Measurements from ENCODE around the gene PCDHGB5. TPM values are rescaled to one million over a fixed set of nuclear protein-coding genes. Genes with fewer than 3 reads are reported as not detected.
"Not testable (repeated sequence)": the region's sequence is repeated elsewhere in the genome, so short reads cannot be mapped to it uniquely, and the experiment has no call there.

The PCDHGB5 gene
- total and polyA plus RNA-seq, 2 donors: 1.1 to 1.6 TPM

DNA sequence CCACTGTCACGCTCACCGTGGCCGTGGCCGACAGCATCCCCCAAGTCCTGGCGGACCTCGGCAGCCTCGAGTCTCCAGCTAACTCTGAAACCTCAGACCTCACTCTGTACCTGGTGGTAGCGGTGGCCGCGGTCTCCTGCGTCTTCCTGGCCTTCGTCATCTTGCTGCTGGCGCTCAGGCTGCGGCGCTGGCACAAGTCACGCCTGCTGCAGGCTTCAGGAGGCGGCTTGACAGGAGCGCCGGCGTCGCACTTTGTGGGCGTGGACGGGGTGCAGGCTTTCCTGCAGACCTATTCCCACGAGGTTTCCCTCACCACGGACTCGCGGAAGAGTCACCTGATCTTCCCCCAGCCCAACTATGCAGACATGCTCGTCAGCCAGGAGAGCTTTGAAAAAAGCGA, 35.0 kb downstream of the PCDHGB5 start:
- WGBS: 39% methylated on average over 29 of the region's 29 CpGs
- not testable (repeated sequence) for H3K4me1 ChIP-seq (ENCODE audit: control insufficient read depth in 2 of 2, insufficient read depth in 2 of 2, low read length in 2 of 2); H3K4me3 ChIP-seq (ENCODE audit: low read length in 2 of 2); H3K36me3 ChIP-seq (ENCODE audit: control insufficient read depth in 2 of 2, insufficient read depth in 2 of 2, low read length in 1 of 2); DNase-seq (ENCODE audit: low read depth in 6 of 9, low spot score in 9 of 9); H3K27ac ChIP-seq (ENCODE audit: low read depth in 1 of 2, low read length in 1 of 2)
- Histone ChIP-seq H3K27me3 (ENCODE audit: control insufficient read depth in 2 of 2, insufficient read depth in 1 of 2, low read length in 1 of 2) (peaks cover 16 to 59% of the 10 kb centered on the region in 2 donors), H3K9me3 (ENCODE audit: control insufficient read depth in 2 of 2, insufficient read depth in 1 of 2, low read length in 1 of 2) (peaks cover 15 to 25% of the 10 kb centered on the region in 2 donors)

- Histone ChIP-seq H3K27ac (ENCODE audit: low read depth in 1 of 2, low read length in 1 of 2) (no peak overlapping the region), H3K4me1 (ENCODE audit: control insufficient read depth in 2 of 2, insufficient read depth in 2 of 2, low read length in 2 of 2) (no peaks in the 10 kb centered on the region), H3K9me3 (ENCODE audit: control insufficient read depth in 2 of 2, insufficient read depth in 1 of 2, low read length in 1 of 2) (peaks cover 14 to 21% of the 10 kb centered on the region in 2 donors), H3K36me3 (ENCODE audit: control insufficient read depth in 2 of 2, insufficient read depth in 2 of 2, low read length in 1 of 2) (no peaks in the 10 kb centered on the region), H3K27me3 (ENCODE audit: control insufficient read depth in 2 of 2, insufficient read depth in 1 of 2, low read length in 1 of 2) (peaks cover 16 to 46% of the 10 kb centered on the region in 2 donors), H3K4me3 (ENCODE audit: low read length in 2 of 2) (no peak overlapping the region)
- WGBS: 88% methylated on average over 2 of the region's 2 CpGs
- DNase-seq (ENCODE audit: low read depth in 6 of 9, low spot score in 9 of 9): no peak
Observed at GRCh38 chr5:141434006-141434405, 36.3 kb downstream of the PCDHGB5 start.

DNA sequence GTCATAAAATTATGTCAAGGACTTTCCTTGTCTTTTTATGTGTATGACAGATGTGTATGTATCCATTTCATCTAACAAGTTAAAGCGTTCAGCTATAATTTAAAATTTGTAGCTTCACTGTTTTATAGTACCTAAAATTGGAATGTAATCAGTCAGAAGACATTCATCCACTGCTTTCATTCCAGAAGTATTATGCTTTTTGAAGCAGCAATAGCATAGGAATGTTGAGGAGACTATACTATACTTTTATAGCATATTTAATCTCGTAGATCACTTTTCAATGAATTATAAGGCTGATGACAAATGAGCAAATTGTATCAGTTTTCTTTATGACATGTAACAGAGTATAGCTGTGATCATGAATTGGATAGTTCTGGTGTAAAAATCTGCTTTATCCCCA, 39.5 kb downstream of the PCDHGB5 start:
- WGBS: 94% methylated on average over 2 of the region's 2 CpGs
- DNase-seq (ENCODE audit: low read depth in 6 of 9, low spot score in 9 of 9): no peak
- H3K36me3 ChIP-seq (ENCODE audit: control insufficient read depth in 2 of 2, insufficient read depth in 2 of 2, low read length in 1 of 2): no peaks in the 10 kb centered on the region
- H3K9me3 ChIP-seq (ENCODE audit: control insufficient read depth in 2 of 2, insufficient read depth in 1 of 2, low read length in 1 of 2): peaks cover 3 to 9% of the 10 kb centered on the region in 2 donors
- no peak overlapping the region for H3K4me3 ChIP-seq (ENCODE audit: low read length in 2 of 2)
- H3K27me3 ChIP-seq (ENCODE audit: control insufficient read depth in 2 of 2, insufficient read depth in 1 of 2, low read length in 1 of 2): peaks cover 0 to 27% of the 10 kb centered on the region in 2 donors
- no peaks in the 10 kb centered on the region for H3K4me1 ChIP-seq (ENCODE audit: control insufficient read depth in 2 of 2, insufficient read depth in 2 of 2, low read length in 2 of 2)
- H3K27ac ChIP-seq (ENCODE audit: low read depth in 1 of 2, low read length in 1 of 2): no peak overlapping the region

GRCh38 chr5:141439411-141440141, 41.8 kb downstream of the PCDHGB5 start:
- DNase-seq (ENCODE audit: low read depth in 6 of 9, low spot score in 9 of 9): no peak
- no peak overlapping the region for H3K4me3 ChIP-seq (ENCODE audit: low read length in 2 of 2)
- 79% methylated on average over 10 of the region's 10 CpGs for WGBS
- H3K27ac ChIP-seq (ENCODE audit: low read depth in 1 of 2, low read length in 1 of 2): no peak overlapping the region
- H3K36me3 ChIP-seq (ENCODE audit: control insufficient read depth in 2 of 2, insufficient read depth in 2 of 2, low read length in 1 of 2): no peaks in the 10 kb centered on the region
- peaks cover 0 to 8% of the 10 kb centered on the region in 2 donors for H3K9me3 ChIP-seq (ENCODE audit: control insufficient read depth in 2 of 2, insufficient read depth in 1 of 2, low read length in 1 of 2)
- H3K27me3 ChIP-seq (ENCODE audit: control insufficient read depth in 2 of 2, insufficient read depth in 1 of 2, low read length in 1 of 2): peaks cover 0 to 11% of the 10 kb centered on the region in 2 donors
- H3K4me1 ChIP-seq (ENCODE audit: control insufficient read depth in 2 of 2, insufficient read depth in 2 of 2, low read length in 2 of 2): no peaks in the 10 kb centered on the region

DNA sequence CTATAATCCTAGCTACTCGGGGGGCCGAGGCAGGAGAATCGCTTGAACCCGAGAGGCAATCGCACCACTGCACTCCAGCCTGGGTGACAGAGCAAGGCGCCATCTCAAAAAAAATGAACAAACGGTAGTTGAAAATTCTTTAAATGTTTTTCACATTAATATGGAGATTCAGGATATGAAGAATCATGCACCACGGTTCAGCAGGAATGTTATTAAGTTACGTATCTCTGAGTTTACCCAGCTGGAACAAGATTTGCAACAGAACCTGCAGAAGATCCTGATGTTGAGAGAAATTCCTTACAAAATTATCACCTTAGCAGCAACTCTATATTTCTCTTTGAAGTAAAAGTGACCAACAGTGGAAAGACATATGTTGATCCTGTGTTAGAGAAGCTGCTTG, 42.6 kb downstream of the PCDHGB5 start:
- no peaks in the 10 kb centered on the region for H3K4me1 ChIP-seq (ENCODE audit: control insufficient read depth in 2 of 2, insufficient read depth in 2 of 2, low read length in 2 of 2)
- H3K9me3 ChIP-seq (ENCODE audit: control insufficient read depth in 2 of 2, insufficient read depth in 1 of 2, low read length in 1 of 2): peaks cover 0 to 8% of the 10 kb centered on the region in 2 donors
- no peak for DNase-seq (ENCODE audit: low read depth in 6 of 9, low spot score in 9 of 9)
- H3K27ac ChIP-seq (ENCODE audit: low read depth in 1 of 2, low read length in 1 of 2): no peak overlapping the region
- peaks cover 0 to 11% of the 10 kb centered on the region in 2 donors for H3K27me3 ChIP-seq (ENCODE audit: control insufficient read depth in 2 of 2, insufficient read depth in 1 of 2, low read length in 1 of 2)
- H3K4me3 ChIP-seq (ENCODE audit: low read length in 2 of 2): no peak overlapping the region
- no peaks in the 10 kb centered on the region for H3K36me3 ChIP-seq (ENCODE audit: control insufficient read depth in 2 of 2, insufficient read depth in 2 of 2, low read length in 1 of 2)
- 96% methylated on average over 9 of the region's 9 CpGs for WGBS

- no peak overlapping the region for H3K4me3 ChIP-seq (ENCODE audit: low read length in 2 of 2)
- DNase-seq (ENCODE audit: low read depth in 6 of 9, low spot score in 9 of 9): no peak
- WGBS: 67% methylated on average over 50 of the region's 50 CpGs
- peaks cover 0 to 11% of the 10 kb centered on the region in 2 donors for H3K27me3 ChIP-seq (ENCODE audit: control insufficient read depth in 2 of 2, insufficient read depth in 1 of 2, low read length in 1 of 2)
- H3K27ac ChIP-seq (ENCODE audit: low read depth in 1 of 2, low read length in 1 of 2): no peak overlapping the region
- no peaks in the 10 kb centered on the region for H3K4me1 ChIP-seq (ENCODE audit: control insufficient read depth in 2 of 2, insufficient read depth in 2 of 2, low read length in 2 of 2)
- H3K9me3 ChIP-seq (ENCODE audit: control insufficient read depth in 2 of 2, insufficient read depth in 1 of 2, low read length in 1 of 2): peaks cover 0 to 8% of the 10 kb centered on the region in 2 donors
- no peaks in the 10 kb centered on the region for H3K36me3 ChIP-seq (ENCODE audit: control insufficient read depth in 2 of 2, insufficient read depth in 2 of 2, low read length in 1 of 2)
Observed at GRCh38 chr5:141441571-141442170, 43.9 kb downstream of the PCDHGB5 start.

Other genes starting within 250 kb of the PCDHGB5 start
Only the 30 nearest of the 37 such genes appear.
- 0.19 TPM for gene PCDHB9, start 210.8 kb upstream of the PCDHGB5 start, total RNA-seq
- gene PCDHB9, start 210.8 kb upstream of the PCDHGB5 start, polyA plus RNA-seq: 0.16 TPM
- gene PCDHB10, start 205.6 kb upstream of the PCDHGB5 start, total RNA-seq: 0.19 TPM
- gene PCDHB10, start 205.6 kb upstream of the PCDHGB5 start, polyA plus RNA-seq: 0.23 TPM
- 0.24 TPM for gene PCDHB11, start 198.3 kb upstream of the PCDHGB5 start, total RNA-seq
- gene PCDHB11, start 198.3 kb upstream of the PCDHGB5 start, polyA plus RNA-seq: 0.37 TPM
- 0.19 TPM for gene PCDHB12, start 189.2 kb upstream of the PCDHGB5 start, total RNA-seq
- gene PCDHB12, start 189.2 kb upstream of the PCDHGB5 start, polyA plus RNA-seq: 0.18 TPM
- gene PCDHB13, start 184.0 kb upstream of the PCDHGB5 start, total RNA-seq: 0.14 TPM
- gene PCDHB13, start 184.0 kb upstream of the PCDHGB5 start, polyA plus RNA-seq: 0.27 TPM
- gene PCDHB14, start 174.6 kb upstream of the PCDHGB5 start, total RNA-seq: 0.38 TPM
- 0.87 TPM for gene PCDHB14, start 174.6 kb upstream of the PCDHGB5 start, polyA plus RNA-seq
- gene PCDHB15, start 152.6 kb upstream of the PCDHGB5 start, total RNA-seq: 0.33 TPM
- 0.66 TPM for gene PCDHB15, start 152.6 kb upstream of the PCDHGB5 start, polyA plus RNA-seq
- gene SLC25A2, start 93.9 kb upstream of the PCDHGB5 start, total RNA-seq: 0.09 TPM
- gene SLC25A2, start 93.9 kb upstream of the PCDHGB5 start, polyA plus RNA-seq: 0.16 TPM
- gene TAF7, start 77.2 kb upstream of the PCDHGB5 start, total RNA-seq: 138 TPM
- gene TAF7, start 77.2 kb upstream of the PCDHGB5 start, polyA plus RNA-seq: 174 TPM
- 0.09 TPM for gene PCDHGA1, start 67.4 kb upstream of the PCDHGB5 start, total RNA-seq
- 0.16 TPM for gene PCDHGA1, start 67.4 kb upstream of the PCDHGB5 start, polyA plus RNA-seq
- 0.19 TPM for gene PCDHGA2, start 59.2 kb upstream of the PCDHGB5 start, total RNA-seq
- 0.46 TPM for gene PCDHGA2, start 59.2 kb upstream of the PCDHGB5 start, polyA plus RNA-seq
- 0.19 TPM for gene PCDHGA3, start 54.1 kb upstream of the PCDHGB5 start, total RNA-seq
- 0.11 TPM for gene PCDHGA3, start 54.1 kb upstream of the PCDHGB5 start, polyA plus RNA-seq
- 0.14 TPM for gene PCDHGB1, start 47.8 kb upstream of the PCDHGB5 start, total RNA-seq
- 0.11 TPM for gene PCDHGB1, start 47.8 kb upstream of the PCDHGB5 start, polyA plus RNA-seq
- gene PCDHGA4, start 42.9 kb upstream of the PCDHGB5 start, total RNA-seq: 0.19 TPM
- gene PCDHGA4, start 42.9 kb upstream of the PCDHGB5 start, polyA plus RNA-seq: 0.11 TPM
- gene PCDHGB2, start 38.0 kb upstream of the PCDHGB5 start, total RNA-seq: 0.28 TPM
- 0.21 TPM for gene PCDHGB2, start 38.0 kb upstream of the PCDHGB5 start, polyA plus RNA-seq
- 0.19 TPM for gene PCDHGA5, start 33.8 kb upstream of the PCDHGB5 start, total RNA-seq
- gene PCDHGA5, start 33.8 kb upstream of the PCDHGB5 start, polyA plus RNA-seq: 0.18 TPM
- 0.33 TPM for gene PCDHGB3, start 27.7 kb upstream of the PCDHGB5 start, total RNA-seq
- gene PCDHGB3, start 27.7 kb upstream of the PCDHGB5 start, polyA plus RNA-seq: 0.14 TPM
- 0.47 TPM for gene PCDHGA6, start 24.1 kb upstream of the PCDHGB5 start, total RNA-seq
- 1.2 TPM for gene PCDHGA6, start 24.1 kb upstream of the PCDHGB5 start, polyA plus RNA-seq
- gene PCDHGA7, start 15.2 kb upstream of the PCDHGB5 start, total RNA-seq: 0.28 TPM
- 0.46 TPM for gene PCDHGA7, start 15.2 kb upstream of the PCDHGB5 start, polyA plus RNA-seq
- 1.0 TPM for gene PCDHGB4, start 10.2 kb upstream of the PCDHGB5 start, total RNA-seq
- 1.6 TPM for gene PCDHGB4, start 10.2 kb upstream of the PCDHGB5 start, polyA plus RNA-seq
- 0.19 TPM for gene PCDHGA8, start 5.3 kb upstream of the PCDHGB5 start, total RNA-seq
- gene PCDHGA8, start 5.3 kb upstream of the PCDHGB5 start, polyA plus RNA-seq: 0.18 TPM
- 0.66 TPM for gene PCDHGA9, start 4.8 kb downstream of the PCDHGB5 start, total RNA-seq
- gene PCDHGA9, start 4.8 kb downstream of the PCDHGB5 start, polyA plus RNA-seq: 0.75 TPM
- gene PCDHGB6, start 10.1 kb downstream of the PCDHGB5 start, total RNA-seq: 0.61 TPM
- gene PCDHGB6, start 10.1 kb downstream of the PCDHGB5 start, polyA plus RNA-seq: 1.1 TPM
- 0.61 TPM for gene PCDHGA10, start 15.0 kb downstream of the PCDHGB5 start, total RNA-seq
- gene PCDHGA10, start 15.0 kb downstream of the PCDHGB5 start, polyA plus RNA-seq: 0.87 TPM
- gene PCDHGB7, start 19.7 kb downstream of the PCDHGB5 start, total RNA-seq: 0.85 TPM
- gene PCDHGB7, start 19.7 kb downstream of the PCDHGB5 start, polyA plus RNA-seq: 1.2 TPM
- gene PCDHGA11, start 23.1 kb downstream of the PCDHGB5 start, total RNA-seq: 0.42 TPM
- gene PCDHGA11, start 23.1 kb downstream of the PCDHGB5 start, polyA plus RNA-seq: 0.68 TPM
- 0.80 TPM for gene PCDHGA12, start 32.6 kb downstream of the PCDHGB5 start, total RNA-seq
- gene PCDHGA12, start 32.6 kb downstream of the PCDHGB5 start, polyA plus RNA-seq: 0.71 TPM
- gene PCDHGC3, start 78.0 kb downstream of the PCDHGB5 start, total RNA-seq: 5.5 TPM
- gene PCDHGC3, start 78.0 kb downstream of the PCDHGB5 start, polyA plus RNA-seq: 28.7 TPM
- 0.19 TPM for gene PCDHGC4, start 87.1 kb downstream of the PCDHGB5 start, total RNA-seq
- gene PCDHGC4, start 87.1 kb downstream of the PCDHGB5 start, polyA plus RNA-seq: 0.05 TPM
- 0.19 TPM for gene PCDHGC5, start 91.1 kb downstream of the PCDHGB5 start, total RNA-seq
- 0.11 TPM for gene PCDHGC5, start 91.1 kb downstream of the PCDHGB5 start, polyA plus RNA-seq

Data from thymus (tissue), 11 donors.